GM18870 (cell line): ENCODE results near the gene GLRA3.
"Not testable (repeated sequence)": the region's sequence is repeated elsewhere in the genome, so short reads cannot be mapped to it uniquely, and the experiment has no call there.

Source experiments
- ATAC-seq: cut with Tn5 transposase; IDR thresholded peaks from one replicate; pipeline ENCODE4 v1.9.1; 2021; ENCODE audit warnings: moderate library complexity; ENCODE audit not compliant: unreplicated experiment

The GLRA3 gene

DNA sequence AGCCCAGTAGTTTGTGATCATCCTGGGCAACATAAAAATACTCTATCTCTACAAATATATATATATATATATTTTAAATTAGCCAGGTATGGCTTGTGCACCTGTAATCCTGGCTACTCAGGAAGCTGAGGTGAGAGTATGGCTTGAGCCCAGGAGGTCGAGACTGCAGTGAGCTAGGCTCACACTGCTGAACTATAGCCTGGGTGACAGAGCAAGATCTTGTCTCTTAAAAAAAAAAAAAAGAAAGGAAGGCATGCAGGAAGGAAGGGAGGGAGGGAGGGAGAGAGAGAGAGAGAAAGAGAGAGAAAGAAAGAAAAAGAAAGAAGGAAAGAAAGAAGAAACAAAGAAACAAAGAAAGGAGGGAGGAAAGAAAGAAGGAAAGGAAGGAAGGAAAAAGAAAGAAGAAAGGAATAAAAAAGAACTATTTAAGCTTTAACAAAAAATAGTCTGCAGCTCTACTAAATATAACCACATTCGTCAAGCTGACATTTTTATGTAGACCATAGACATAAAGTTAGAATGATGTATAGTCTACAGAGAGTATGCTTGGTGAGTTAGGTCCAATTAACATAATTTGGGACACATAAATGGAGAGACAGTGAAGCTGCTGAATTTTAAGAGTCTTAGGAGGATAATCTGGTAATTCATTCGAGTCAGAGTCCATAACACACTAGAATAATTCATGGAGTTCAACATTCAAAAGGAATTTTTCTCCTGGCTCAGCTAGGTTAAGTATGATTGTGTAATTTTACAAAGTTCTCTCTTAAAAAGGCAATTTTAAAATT lies 111.9 kb downstream of the GLRA3 start:
- no peak for ATAC-seq

DNA sequence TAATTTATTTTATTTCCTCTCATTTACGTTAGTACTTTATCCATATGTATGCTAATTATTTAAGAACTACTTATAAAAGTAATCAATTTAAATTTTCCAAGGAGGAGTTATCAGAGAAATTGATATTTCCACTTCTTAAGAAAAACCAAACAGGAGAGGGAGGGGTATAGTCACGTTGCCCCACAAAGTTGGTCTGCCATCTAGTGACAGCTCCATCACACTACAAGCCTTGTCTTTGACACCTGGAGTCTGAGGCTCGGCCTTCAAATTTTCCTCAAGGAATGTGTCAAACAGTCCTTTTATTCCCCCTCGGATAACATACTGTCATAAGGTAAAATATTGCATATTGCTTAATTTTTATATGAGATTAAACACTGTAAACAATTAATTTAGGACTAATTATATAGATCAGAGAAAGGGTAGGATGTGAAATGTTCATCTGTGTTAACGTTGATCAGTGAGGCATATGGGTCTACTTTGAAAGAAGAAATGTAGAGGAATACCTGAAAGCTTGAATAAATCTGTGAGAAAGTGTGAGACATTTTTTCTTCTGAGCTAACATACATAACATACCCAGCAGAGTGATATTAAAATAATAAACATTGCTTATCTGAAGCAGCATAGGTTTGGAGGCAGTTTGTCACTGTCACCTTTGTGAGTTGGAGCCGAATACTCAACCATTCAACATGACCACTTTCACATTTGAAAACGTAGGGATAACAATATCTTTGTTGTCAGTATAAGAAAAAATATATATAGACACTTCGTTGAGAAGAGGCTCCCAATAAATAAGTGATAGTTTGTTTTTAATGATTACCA lies 114.4 kb downstream of the GLRA3 start:
- peak; percentile 91 for ATAC-seq

DNA sequence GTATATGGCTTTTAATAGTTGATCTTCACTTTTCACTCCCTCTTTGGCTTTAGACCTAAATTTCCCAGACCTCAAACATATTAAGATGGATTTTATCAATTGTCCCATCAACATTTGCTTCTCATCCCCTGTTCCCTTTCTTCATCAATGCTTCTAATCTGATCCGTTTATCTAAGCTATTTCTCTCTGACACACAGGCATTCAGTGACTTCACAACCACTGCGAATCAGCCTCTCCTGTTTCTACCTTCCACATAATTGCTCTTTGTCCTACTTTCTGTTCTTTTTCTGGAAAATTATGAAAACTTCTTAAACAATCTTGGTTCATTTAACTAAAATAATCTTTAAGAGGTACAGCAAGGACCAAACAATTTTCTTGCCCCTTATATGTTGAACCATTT lies 115.2 kb downstream of the GLRA3 start:
- ATAC-seq: no peak

DNA sequence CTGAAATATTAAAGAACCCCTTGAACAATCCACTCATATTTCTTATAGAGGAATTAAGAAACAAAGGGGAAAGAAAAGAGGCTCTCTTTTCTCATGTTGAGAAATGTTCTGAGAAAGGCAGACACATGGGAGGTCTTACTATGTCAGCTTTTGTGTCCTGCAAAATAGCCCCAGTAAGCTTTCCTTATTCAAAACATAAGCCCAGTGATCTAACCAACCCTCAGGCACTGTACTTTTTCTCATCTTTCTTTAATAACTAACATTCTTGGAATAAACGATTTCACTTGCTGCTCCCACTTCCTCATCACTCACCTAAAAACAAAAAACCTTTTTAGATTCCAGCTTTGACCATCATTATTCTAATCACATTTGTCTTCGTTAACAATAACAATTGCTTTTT lies 115.9 kb downstream of the GLRA3 start:
- ATAC-seq: no peak

- ATAC-seq: no peak
Measured at GRCh38 chr4:174709526-174709925, 119.5 kb downstream of the GLRA3 start.

DNA sequence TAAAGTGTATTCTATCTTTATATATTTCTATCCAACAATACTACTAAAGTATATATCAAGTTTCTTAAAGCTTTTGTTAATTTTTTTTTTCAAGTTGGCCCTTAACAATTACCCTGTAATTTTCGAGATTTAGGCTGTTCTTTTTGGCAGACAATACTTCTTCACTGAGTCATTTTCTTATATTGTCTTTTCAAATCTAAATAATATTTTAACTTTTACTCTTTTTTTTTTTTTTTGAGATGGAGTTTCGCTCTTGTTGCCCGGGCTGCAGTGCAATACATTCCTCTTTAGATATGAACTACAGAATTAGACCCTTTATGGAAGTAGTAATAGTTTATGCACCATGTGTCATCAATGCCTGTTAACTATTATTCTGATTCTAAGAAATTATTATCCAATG lies 120.7 kb downstream of the GLRA3 start:
- ATAC-seq: no peak

DNA sequence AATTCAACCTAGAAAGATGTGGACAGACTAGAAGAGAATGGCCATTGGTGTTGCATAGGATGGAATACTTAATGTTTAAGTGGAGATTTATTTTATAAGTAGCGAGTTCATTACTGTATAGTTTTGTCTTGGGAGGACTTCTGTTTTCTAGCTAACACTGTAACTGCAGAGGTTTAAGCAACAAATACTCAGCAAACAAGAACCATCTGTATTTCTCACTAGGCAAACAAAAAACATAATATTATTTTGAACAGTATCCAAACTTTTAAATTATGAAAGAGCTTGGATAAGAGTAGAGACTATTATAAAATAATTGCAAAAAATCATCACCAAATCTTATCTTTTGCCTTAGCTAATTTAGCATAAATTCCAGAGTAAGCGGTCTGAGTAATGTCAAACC lies 121.1 kb downstream of the GLRA3 start:
- ATAC-seq: no peak

DNA sequence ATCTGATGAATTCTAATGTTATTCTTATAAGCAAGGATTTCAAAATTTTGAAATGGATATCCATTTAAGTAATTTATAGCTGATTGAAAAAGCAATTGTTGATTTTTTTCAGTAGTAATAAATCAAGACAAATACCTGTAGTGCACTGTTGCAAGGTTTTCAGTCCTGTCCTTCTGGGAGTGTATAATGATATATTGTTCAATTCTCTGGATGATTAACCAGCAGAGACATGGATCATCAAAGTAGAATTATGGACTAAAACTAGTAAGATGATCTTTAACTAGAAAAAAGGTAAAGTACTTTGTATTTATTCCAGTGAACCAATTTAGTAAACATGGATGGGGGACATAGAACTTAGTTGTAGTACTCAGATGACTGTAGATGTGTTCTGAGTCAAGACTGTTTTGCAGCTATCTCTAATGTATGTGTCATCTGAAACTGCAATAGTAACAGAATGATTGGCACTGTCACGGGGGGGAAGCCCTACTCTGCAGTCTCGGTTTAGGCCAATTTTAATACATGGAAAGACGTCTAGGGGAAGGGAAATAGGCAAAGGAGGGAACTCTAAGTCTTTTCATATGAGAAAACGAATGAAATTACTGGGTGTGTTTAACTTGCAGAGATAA lies 121.9 kb downstream of the GLRA3 start:
- ATAC-seq: peak; percentile 100

DNA sequence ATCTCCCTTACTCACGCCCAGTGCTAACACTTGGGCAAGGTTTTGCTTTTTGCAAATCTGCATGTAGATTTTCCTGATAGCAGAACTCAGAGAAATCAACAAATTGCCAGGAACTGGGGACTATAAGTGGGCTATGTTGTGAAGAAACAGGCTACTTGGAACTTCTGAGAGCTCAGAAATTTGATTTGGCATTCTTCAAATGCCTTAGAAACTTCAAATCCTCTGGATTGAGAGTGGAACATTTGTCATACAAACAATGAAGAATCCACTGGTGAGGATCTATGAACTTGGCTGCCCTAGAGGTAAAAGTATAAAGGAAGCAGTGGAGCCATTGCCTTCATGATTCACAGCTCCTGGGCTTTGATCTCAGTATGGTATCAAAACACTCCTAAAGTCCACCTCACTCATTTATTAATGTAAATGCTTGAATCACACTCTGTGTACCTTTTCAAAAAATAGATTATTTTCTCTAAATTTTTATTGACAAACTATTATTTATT lies 126.0 kb downstream of the GLRA3 start:
- no peak for ATAC-seq

DNA sequence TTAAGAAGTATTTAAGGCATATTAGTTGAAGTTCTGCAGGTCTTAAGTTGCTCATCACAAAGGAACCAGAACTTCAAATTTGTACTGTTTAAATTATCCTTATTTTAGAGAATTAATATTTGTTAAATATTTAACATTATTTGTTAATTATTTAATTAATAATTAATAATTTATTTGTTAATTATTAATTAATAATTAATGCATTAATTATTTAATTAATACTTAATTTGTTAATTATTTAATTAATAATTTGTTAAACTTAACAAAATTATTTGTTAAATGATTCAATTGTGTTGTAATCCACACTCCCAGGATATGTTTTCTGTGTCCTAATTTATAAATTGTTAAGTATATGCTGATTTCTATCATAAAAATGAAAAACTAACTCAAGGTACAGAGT lies 129.4 kb downstream of the GLRA3 start:
- no peak for ATAC-seq

DNA sequence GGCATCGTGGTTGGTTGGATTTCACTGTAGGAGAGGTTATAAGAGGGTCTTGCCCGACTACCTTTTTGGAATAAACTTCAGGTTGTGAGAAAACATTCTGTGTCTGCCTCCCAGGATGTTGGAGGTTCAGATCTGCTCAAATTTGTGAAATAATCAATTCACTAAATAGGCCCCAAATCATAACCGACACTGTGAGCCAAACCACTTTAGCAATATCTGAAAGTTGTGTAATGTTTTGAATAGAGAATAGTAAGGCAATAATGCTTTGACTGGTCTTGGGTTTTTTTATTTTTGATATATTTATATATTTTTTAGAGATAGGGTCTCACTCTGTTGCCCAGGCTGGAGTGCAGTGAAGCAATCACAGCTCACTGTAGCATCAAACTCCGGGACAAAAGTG lies 131.2 kb downstream of the GLRA3 start:
- no peak for ATAC-seq

GRCh38 chr4:174697202-174697601 lies 131.8 kb downstream of the GLRA3 start:
- ATAC-seq: no peak

GRCh38 chr4:174696657-174697056 lies 132.4 kb downstream of the GLRA3 start:
- ATAC-seq: no peak

GRCh38 chr4:174691876-174692275 lies 137.2 kb downstream of the GLRA3 start:
- ATAC-seq: not testable (repeated sequence)

DNA sequence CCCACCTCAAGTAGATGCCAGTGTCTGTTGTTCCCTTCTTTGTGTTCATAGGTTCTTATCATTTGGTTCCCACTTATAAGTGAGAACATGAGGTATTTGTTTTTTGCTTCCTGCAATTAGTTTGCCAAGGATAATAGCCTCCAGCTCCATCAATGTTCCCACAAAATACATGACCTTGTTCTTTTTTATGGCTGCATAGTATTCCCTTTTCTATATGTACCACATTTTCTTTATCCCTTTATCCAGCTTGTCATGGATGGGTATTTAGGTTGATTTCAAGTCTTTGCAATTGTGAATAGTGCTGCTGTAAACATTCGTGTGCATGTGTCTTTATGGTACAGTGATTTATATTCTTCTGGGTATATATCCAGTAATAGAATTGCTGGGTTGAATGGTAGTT lies 138.4 kb downstream of the GLRA3 start:
- no peak for ATAC-seq

DNA sequence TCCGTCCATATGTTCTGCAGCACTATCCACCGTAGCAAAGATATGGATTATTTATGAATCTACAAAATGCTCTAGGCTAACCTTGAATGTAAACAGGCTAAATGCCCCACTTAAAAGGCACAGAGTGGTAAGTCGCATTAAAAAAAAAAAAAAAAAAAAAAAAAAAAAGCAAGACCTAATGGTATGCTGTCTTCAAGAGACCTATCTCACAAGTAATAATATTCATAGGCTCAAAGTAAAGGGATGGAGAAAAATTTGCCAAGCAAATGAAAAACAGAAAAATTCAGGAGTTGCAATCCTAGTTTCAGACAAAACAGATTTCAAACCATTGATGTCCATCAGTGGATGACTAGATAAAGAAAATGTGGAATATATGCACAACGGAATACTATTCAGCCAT lies 139.4 kb downstream of the GLRA3 start:
- ATAC-seq: no peak

- no peak for ATAC-seq
Measured at GRCh38 chr4:174686826-174687225, 142.2 kb downstream of the GLRA3 start.

- ATAC-seq: no peak
Measured at GRCh38 chr4:174681723-174682300, 147.2 kb downstream of the GLRA3 start.

- no peak for ATAC-seq
Measured at GRCh38 chr4:174674305-174674840, 154.7 kb downstream of the GLRA3 start.

- ATAC-seq: no peak
Measured at GRCh38 chr4:174673865-174674264, 155.2 kb downstream of the GLRA3 start.

DNA sequence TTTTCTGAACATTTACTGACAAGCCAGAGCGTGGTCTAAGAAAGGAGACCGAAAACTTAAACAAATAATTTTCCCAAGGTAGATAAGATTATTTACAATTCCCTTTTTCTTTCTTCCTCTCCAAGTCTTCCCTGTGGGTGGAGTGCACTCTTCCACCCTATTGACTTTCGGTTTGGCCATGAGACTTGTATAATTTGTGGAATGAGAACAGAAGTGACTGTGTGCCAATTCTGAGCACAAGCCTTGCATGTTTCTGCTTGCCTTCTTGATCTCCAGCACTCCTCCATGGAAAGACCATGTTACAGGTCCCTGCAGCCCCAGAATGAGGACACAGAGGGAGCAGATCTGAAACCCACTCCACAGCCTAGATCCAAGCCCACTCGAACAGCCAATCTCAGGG lies 156.8 kb downstream of the GLRA3 start:
- ATAC-seq: no peak
